HEK293 (cell line): Measurements from ENCODE around the gene ZBP1.
A peak's percentile ranks its signal among the peaks of the same experiment; 100 is the strongest.

Experiments used
- CTCF ChIA-PET: fragments of 350-600 bp; formaldehyde crosslinking; extraction: SDS; loops from one replicate; lab custom pipeline; 2021; ENCODE audit warnings: antibody characterized with exemption; lab: Yijun Ruan, JAX
- POLR2A ChIA-PET: fragments of 300-600 bp; formaldehyde crosslinking; extraction: SDS; loops from one replicate; lab custom pipeline; 2020; ENCODE audit warnings: antibody characterized with exemption, inconsistent platforms; lab: Yijun Ruan, JAX
- H3K27ac ChIP-seq: fragments of 200-500 bp; sonication (Bioruptor generic); 2 replicates; pipeline ENCODE4 v1.5.1; 2014; ENCODE audit warnings: low read depth, low read length, control low read depth, inconsistent platforms; ENCODE audit errors: extremely low read depth
- H3K36me3 ChIP-seq, 2 experiments: fragments of 200-500 bp in 1 of 2; sonication (Bioruptor generic) in 1 of 2; 1 replicate in 1 of 2; 2 replicates in 1 of 2; pipeline ENCODE4 v1.5.1; 2014 to 2017; ENCODE audit warnings: inconsistent platforms in 2 of 2, low read length in 2 of 2; ENCODE audit not compliant: control insufficient read depth in 2 of 2, insufficient read depth in 1 of 2
- H3K4me1 ChIP-seq: fragments of 200-500 bp; sonication (Bioruptor generic); 2 replicates; pipeline ENCODE4 v1.5.1; 2014; ENCODE audit warnings: mild to moderate bottlenecking, low read length, inconsistent platforms; ENCODE audit not compliant: control insufficient read depth, insufficient read depth
- H3K4me3 ChIP-seq: 2 replicates; pipeline ENCODE4 v1.5.1; 2011; ENCODE audit warnings: low read depth, mild to moderate bottlenecking, control low read depth, low read length, moderate library complexity
- H3K9me3 ChIP-seq: fragments of 200-500 bp; sonication (Bioruptor generic); 2 replicates; pipeline ENCODE4 v1.5.1; 2014; ENCODE audit warnings: low read depth, low read length, inconsistent platforms; ENCODE audit not compliant: control insufficient read depth, insufficient read depth
- EGR2 ChIP-seq: fragments of 450-650 bp; formaldehyde crosslinking; IDR thresholded peaks from 2 replicates; pipeline ENCODE4 v1.5.1; 2016; ENCODE audit warnings: low read depth, missing biosample characterization, missing genetic modification characterization
- GFI1B ChIP-seq: fragments of 450-650 bp; formaldehyde crosslinking; IDR thresholded peaks from 2 replicates; pipeline ENCODE4 v1.5.1; 2016; ENCODE audit warnings: missing biosample characterization, missing genetic modification characterization
- GLIS2 ChIP-seq: fragments of 450-650 bp; formaldehyde crosslinking; IDR thresholded peaks from 2 replicates; pipeline ENCODE4 v1.5.1; 2016; ENCODE audit warnings: missing biosample characterization, missing genetic modification characterization
- KLF10 ChIP-seq: fragments of 450-650 bp; IDR thresholded peaks from 2 replicates; pipeline ENCODE4 v1.5.1; 2018; ENCODE audit warnings: missing biosample characterization, mild to moderate bottlenecking, missing genetic modification characterization
- KLF8 ChIP-seq: fragments of 450-650 bp; formaldehyde crosslinking; IDR thresholded peaks from 2 replicates; pipeline ENCODE4 v1.5.1; 2016; ENCODE audit warnings: missing biosample characterization, missing genetic modification characterization
- RBAK ChIP-seq: fragments of 450-650 bp; formaldehyde crosslinking; IDR thresholded peaks from 2 replicates; pipeline ENCODE4 v1.5.1; 2016; ENCODE audit warnings: missing biosample characterization, missing genetic modification characterization
- ZNF311 ChIP-seq: fragments of 450-650 bp; formaldehyde crosslinking; IDR thresholded peaks from 2 replicates; pipeline ENCODE4 v1.5.1; 2017; ENCODE audit warnings: missing biosample characterization, missing genetic modification characterization, borderline replicate concordance
- ZNF37A ChIP-seq: fragments of 450-650 bp; IDR thresholded peaks from 2 replicates; pipeline ENCODE4 v1.5.1; 2018; ENCODE audit warnings: missing biosample characterization, missing genetic modification characterization
- ZNF623 ChIP-seq: fragments of 450-650 bp; formaldehyde crosslinking; IDR thresholded peaks from 2 replicates; pipeline ENCODE4 v1.5.1; 2016; ENCODE audit warnings: missing biosample characterization, missing genetic modification characterization
- ZNF629 ChIP-seq: fragments of 450-650 bp; formaldehyde crosslinking; IDR thresholded peaks from 2 replicates; pipeline ENCODE4 v1.5.1; 2017; ENCODE audit warnings: missing biosample characterization, missing genetic modification characterization
- ZNF645 ChIP-seq: fragments of 450-650 bp; formaldehyde crosslinking; IDR thresholded peaks from 2 replicates; pipeline ENCODE4; 2016; ENCODE audit warnings: missing biosample characterization, missing genetic modification characterization
- ZSCAN5A ChIP-seq: fragments of 450-650 bp; formaldehyde crosslinking; IDR thresholded peaks from 2 replicates; pipeline ENCODE4 v1.5.1; 2016; ENCODE audit warnings: missing biosample characterization, missing genetic modification characterization
- TF ChIP-seq, protein P1 (sequence below): fragments of 450-650 bp; formaldehyde crosslinking; IDR thresholded peaks from 2 replicates; pipeline ENCODE4 v1.5.1; 2016; ENCODE audit warnings: missing biosample characterization, missing genetic modification characterization
- TF ChIP-seq, protein P2 (sequence below): fragments of 450-650 bp; formaldehyde crosslinking; IDR thresholded peaks from 2 replicates; pipeline ENCODE4 v1.5.0; 2017; ENCODE audit warnings: missing biosample characterization, missing genetic modification characterization, borderline replicate concordance
- TF ChIP-seq, protein P3 (sequence below): fragments of 450-650 bp; formaldehyde crosslinking; IDR thresholded peaks from 2 replicates; pipeline ENCODE4 v1.5.1; 2016; ENCODE audit warnings: missing biosample characterization, missing genetic modification characterization
- TF ChIP-seq, protein P4 (sequence below): sonication (generic); formaldehyde crosslinking; IDR thresholded peaks from 2 replicates; pipeline ENCODE4 v1.8.1; 2022; ENCODE audit warnings: mild to moderate bottlenecking, moderate library complexity, missing genetic modification reagents
- TF ChIP-seq, protein P5 (sequence below): fragments of 450-650 bp; IDR thresholded peaks from 2 replicates; pipeline ENCODE4 v1.5.1; 2018; ENCODE audit warnings: missing biosample characterization, missing genetic modification characterization

The ZBP1 gene

DNA sequence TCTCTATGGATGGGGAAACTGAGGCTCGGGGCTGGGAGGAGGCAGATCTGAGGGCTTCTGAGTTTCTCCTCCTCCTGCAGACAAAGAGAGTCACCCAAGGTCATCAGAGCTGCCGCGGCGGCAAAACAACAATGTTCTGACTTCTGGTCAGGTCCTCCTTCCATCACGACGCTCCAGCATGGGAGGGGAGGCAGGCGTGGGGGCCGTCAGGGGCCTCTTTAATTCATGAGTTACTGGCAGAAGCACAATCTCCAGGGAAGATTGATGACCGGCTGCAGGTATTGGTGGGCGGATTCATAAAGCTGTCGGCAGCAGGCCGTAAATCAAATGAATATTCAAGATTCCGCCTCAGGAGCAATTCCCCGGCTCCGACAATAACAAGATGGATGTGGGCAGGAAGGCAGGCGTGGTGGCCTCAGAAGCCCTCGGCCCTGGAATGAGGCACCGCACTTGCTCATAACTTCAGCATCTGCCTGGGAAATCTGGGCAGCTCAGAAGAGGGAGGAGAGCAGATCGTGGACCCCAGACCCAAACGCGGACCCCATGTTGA is 40.3 kb downstream of the ZBP1 start (continued):
- TF ChIP-seq, protein P1, sequence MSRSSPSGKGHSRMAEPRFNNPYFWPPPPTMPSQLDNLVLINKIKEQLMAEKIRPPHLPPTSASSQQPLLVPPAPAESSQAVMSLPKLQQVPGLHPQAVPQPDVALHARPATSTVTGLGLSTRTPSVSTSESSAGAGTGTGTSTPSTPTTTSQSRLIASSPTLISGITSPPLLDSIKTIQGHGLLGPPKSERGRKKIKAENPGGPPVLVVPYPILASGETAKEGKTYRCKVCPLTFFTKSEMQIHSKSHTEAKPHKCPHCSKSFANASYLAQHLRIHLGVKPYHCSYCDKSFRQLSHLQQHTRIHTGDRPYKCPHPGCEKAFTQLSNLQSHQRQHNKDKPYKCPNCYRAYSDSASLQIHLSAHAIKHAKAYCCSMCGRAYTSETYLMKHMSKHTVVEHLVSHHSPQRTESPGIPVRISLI (tag by site-specific recombination), result no peak
- TF ChIP-seq EGR2 (tag by site-specific recombination) (peak; percentile 97), ZNF623 (tag by site-specific recombination) (no peak)
- TF ChIP-seq, protein P2, sequence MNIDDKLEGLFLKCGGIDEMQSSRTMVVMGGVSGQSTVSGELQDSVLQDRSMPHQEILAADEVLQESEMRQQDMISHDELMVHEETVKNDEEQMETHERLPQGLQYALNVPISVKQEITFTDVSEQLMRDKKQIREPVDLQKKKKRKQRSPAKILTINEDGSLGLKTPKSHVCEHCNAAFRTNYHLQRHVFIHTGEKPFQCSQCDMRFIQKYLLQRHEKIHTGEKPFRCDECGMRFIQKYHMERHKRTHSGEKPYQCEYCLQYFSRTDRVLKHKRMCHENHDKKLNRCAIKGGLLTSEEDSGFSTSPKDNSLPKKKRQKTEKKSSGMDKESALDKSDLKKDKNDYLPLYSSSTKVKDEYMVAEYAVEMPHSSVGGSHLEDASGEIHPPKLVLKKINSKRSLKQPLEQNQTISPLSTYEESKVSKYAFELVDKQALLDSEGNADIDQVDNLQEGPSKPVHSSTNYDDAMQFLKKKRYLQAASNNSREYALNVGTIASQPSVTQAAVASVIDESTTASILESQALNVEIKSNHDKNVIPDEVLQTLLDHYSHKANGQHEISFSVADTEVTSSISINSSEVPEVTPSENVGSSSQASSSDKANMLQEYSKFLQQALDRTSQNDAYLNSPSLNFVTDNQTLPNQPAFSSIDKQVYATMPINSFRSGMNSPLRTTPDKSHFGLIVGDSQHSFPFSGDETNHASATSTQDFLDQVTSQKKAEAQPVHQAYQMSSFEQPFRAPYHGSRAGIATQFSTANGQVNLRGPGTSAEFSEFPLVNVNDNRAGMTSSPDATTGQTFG (tag by site-specific recombination), result no peak

DNA sequence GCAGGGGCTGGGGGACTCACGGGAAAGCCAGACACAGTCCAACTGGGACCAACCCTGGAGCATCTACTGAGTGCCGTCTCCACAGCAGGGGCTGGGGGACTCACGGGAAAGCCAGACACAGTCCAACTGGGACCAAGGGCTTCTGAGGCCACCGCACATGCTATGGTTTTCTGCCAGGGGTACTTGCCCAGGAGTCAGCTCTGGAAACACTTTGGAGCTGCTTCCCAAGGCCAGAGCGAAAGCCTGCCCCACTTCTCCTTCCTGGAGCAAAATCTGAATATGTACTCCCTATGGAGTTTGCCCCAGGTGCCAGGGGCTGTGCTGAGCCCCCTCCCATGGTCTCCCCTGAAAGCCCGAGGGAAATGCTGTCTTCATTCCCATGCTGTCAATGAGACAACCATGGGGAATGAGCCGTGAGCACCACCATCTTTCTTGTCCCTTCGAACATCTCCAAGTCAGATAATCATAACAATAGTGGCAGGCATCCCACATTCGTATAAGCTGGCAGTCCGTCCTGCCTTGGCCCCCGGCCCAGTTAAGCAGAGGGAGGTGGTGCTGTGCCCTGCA is 40.8 kb downstream of the ZBP1 start:
- no peak overlapping the region for H3K4me3 ChIP-seq
- peaks cover 24% of the 10 kb centered on the region for H3K4me1 ChIP-seq
- peak overlapping the region; percentile 72 for H3K27ac ChIP-seq
- no peaks in the 10 kb centered on the region for H3K9me3 ChIP-seq
- CTCF ChIA-PET, result interaction anchor here (7.7 kb wide), 1 partner anchor 17 kb away, joined by 41 read pairs; no protein-coding TSS in a partner anchor
- no peaks in the 10 kb centered on the region for H3K36me3 ChIP-seq
- POLR2A ChIA-PET, result no interaction called here
- TF ChIP-seq ZNF311 (tag by site-specific recombination), result no peak
- no peak for TF ChIP-seq GLIS2 (tag by site-specific recombination)
- TF ChIP-seq ZNF629 (tag by site-specific recombination), result no peak
- no peak for TF ChIP-seq RBAK
- TF ChIP-seq, protein P3, sequence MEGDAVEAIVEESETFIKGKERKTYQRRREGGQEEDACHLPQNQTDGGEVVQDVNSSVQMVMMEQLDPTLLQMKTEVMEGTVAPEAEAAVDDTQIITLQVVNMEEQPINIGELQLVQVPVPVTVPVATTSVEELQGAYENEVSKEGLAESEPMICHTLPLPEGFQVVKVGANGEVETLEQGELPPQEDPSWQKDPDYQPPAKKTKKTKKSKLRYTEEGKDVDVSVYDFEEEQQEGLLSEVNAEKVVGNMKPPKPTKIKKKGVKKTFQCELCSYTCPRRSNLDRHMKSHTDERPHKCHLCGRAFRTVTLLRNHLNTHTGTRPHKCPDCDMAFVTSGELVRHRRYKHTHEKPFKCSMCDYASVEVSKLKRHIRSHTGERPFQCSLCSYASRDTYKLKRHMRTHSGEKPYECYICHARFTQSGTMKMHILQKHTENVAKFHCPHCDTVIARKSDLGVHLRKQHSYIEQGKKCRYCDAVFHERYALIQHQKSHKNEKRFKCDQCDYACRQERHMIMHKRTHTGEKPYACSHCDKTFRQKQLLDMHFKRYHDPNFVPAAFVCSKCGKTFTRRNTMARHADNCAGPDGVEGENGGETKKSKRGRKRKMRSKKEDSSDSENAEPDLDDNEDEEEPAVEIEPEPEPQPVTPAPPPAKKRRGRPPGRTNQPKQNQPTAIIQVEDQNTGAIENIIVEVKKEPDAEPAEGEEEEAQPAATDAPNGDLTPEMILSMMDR (tag by site-specific recombination), result no peak
- no peak for TF ChIP-seq KLF8 (tag by site-specific recombination)
- TF ChIP-seq GFI1B (tag by site-specific recombination), result no peak
- TF ChIP-seq ZSCAN5A (tag by site-specific recombination), result no peak
- TF ChIP-seq, protein P4, sequence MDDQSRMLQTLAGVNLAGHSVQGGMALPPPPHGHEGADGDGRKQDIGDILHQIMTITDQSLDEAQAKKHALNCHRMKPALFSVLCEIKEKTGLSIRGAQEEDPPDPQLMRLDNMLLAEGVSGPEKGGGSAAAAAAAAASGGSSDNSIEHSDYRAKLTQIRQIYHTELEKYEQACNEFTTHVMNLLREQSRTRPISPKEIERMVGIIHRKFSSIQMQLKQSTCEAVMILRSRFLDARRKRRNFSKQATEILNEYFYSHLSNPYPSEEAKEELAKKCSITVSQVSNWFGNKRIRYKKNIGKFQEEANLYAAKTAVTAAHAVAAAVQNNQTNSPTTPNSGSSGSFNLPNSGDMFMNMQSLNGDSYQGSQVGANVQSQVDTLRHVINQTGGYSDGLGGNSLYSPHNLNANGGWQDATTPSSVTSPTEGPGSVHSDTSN (CRISPR knock-in tag), result no peak
- TF ChIP-seq ZNF645, result no peak
- TF ChIP-seq KLF10 (tag by site-specific recombination), result no peak
- TF ChIP-seq, protein P5, sequence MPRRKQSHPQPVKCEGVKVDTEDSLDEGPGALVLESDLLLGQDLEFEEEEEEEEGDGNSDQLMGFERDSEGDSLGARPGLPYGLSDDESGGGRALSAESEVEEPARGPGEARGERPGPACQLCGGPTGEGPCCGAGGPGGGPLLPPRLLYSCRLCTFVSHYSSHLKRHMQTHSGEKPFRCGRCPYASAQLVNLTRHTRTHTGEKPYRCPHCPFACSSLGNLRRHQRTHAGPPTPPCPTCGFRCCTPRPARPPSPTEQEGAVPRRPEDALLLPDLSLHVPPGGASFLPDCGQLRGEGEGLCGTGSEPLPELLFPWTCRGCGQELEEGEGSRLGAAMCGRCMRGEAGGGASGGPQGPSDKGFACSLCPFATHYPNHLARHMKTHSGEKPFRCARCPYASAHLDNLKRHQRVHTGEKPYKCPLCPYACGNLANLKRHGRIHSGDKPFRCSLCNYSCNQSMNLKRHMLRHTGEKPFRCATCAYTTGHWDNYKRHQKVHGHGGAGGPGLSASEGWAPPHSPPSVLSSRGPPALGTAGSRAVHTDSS (tag by site-specific recombination), result no peak
- no peak for TF ChIP-seq ZNF37A
